ENCODE results near the gene SLC23A2.
"Not testable (repeated sequence)": the region's sequence is repeated elsewhere in the genome, so short reads cannot be mapped to it uniquely, and the experiment has no call there.

SLC23A2 gene

DNA sequence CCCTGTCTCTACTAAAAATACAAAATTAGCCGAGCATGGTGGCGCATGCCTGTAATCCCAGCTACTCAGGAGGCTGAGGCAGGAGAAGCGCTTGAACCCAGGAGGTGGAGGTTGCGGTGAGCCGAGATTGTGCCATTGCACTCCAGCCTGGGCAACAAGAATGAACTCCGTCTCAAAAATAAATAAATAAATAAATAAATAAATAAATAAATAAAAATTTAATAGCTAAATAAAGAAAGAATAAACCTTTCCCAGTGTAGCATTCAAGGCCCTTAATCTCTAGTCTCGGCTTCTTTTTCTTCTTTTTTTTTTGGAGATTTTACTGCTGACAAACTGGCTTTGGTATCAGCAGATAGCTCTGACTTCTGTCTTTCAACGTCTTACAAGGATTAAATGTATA, 3.5 kb upstream of the SLC23A2 start:
- not testable (repeated sequence) for DNase-seq

GRCh38 chr20:5003626-5004025, 2.3 kb upstream of the SLC23A2 start:
- no peak for DNase-seq

DNA sequence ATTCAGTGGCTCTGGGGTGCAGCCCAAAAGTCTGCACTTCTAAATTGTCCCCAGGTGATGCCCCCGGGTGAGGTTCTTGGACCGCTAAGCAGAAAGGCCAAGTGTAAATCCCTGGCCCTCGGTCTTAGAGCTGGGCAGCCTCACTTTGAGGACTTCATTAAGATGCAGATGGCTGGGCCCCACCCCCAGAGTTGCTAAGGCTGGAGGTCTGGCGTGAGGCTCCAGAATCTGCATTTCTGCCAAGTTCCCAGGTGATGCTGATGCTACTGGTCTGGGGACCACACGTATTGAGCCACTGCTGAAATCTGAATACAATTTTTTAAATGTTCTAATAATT, 735 bp upstream of the SLC23A2 start:
- no peak for DNase-seq

- peak; percentile 48 for DNase-seq
Measured at GRCh38 chr20:5000263-5001173, 792 bp downstream of the SLC23A2 start.

GRCh38 chr20:4999788-5000187, 1.5 kb downstream of the SLC23A2 start:
- peak; percentile 88 for DNase-seq

DNA sequence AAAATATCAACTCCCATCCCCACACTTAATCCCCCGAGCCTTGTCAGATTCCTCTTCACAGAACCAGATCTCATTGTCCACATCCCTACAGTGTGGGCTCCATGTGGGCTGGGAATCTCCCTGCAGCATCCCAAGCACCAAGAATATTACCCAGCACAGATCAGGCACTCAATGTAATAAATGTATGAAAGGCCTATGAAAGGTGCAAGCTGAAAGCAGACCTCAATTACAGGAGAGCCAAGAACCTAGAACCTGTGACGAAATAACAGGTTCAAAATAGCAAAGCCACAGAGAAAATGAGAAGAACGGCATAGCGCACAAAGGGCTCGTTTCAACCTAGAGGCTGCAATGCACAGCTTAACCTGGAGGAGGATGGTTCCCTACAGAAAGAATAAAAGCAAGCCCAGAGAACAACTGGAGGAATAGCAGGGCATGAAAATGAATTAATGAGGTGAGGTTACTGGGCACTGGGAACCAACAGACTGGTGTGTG, 3.1 kb downstream of the SLC23A2 start:
- DNase-seq: no peak

DNA sequence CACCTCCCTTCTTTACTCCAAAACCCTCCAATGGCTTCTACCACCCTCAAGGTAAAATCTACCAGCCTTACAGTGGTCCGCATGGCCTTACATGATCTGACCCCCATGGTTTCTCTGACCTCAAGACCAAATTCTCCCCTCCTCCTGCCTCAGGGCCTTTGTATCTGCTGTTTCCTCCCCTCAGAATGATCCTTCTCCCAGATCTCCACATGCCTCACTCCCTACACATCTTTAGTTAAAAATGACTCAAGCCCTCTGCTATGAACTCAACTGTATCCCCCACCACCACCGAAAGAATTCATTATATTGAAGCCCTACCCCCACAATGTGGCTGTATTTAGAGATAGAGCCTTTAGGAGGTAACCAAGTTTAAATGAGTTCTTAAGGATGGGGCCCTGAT, 4.1 kb downstream of the SLC23A2 start:
- no peak for DNase-seq

- no peak for DNase-seq
Measured at GRCh38 chr20:4989570-4989969, 11.7 kb downstream of the SLC23A2 start.

DNA sequence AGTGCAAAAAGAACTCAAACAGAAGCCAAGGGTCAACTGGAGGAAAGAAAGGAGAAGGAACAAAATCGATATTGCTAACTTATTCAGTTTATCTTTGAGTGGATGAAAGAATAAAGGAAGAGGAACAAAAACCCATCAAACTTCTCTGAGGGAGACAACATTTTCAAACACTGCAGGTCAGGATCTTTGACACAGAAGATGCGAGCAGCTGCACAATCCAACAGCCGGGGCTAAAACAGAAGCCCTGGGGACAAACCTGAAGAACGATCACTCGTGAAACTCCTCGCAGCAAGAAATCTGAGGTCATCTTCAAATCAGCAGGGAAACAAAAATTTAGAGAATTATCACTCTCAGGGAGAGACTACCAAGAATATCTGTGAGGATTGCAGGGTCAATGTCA, 14.2 kb downstream of the SLC23A2 start:
- no peak for DNase-seq

DNA sequence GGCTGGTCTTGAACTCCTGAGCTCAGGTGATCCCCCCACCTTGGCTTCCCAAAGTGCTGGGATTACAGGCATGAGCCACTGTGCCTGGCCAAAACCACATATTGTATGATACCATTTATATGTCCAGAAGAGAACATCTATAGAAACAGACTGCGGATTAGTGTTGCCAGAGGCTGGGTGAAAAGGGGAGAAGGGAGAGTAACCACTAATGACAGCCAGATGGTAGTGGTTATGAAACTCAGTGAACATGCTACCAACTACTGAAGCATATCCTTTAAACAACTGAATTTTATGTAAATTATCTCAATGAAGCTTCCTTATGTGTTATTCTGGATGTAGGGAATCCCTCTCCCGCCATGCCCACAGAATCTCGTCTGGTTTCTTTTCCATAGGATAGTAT, 15.7 kb downstream of the SLC23A2 start:
- DNase-seq: no peak

GRCh38 chr20:4982281-4982680, 19.0 kb downstream of the SLC23A2 start:
- DNase-seq: no peak

DNA sequence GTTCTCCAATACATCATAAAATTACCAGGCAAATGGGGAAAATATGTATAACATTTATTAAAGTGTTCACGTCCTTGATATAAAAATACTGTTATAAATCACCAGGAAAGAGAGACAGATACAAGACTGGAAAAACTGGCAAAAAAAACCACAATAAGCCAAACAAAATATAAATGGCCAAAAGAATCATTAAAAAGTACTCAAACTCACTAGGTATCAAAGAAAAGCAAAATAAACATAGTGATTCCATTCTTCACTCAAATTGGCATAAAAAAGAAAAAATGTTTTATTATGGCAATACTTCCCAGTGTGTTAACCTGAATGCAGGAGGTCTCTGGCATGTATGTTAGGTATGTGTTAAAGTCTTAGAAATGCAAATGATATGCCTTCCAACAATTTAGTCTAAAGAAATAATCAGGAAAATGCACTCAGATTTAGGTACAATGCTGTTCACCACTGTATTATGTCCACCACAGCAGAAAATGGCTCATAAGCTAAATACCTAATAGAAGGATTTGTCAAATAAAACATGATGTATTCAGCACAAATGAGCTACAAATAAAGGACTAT, 21.4 kb downstream of the SLC23A2 start:
- no peak for DNase-seq

DNA sequence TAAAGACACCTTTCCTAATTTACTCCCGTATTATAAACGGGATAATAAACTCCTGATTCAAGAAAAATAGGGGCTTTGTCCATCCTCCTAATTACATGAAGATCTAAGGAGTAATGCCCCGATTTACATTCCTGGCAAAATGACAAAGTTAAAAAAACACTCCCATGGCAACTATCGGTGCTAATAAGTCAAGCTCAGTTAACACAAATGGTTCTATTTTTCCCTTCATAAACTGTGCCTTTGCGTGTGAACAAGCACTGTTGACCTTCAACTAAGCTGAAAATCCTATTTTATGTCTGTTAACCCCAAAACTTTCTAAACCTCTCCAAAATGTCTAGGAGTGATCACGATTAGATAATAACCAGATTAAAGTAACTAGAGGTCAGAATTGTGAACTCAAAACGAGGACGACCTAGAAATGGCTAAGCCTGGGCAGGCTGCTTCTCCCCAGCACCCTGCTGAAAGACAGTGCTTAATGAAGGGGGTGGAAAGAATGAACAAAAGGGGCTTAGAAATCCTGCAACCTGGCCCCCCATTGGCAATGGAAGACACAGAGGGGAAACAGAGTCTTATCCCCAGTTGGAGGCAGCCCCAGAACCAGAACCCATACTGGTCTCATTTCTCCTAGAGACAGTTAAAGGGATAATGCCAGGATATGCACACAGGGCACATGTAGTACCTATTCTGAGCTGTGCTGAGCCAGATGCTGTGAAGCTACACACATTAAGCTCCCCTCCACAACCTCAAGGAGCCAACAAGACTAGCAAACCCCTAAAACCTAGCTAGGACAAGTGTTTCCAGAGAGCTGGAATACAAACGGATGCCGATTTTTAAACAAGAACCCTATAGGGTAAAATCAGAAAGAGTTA, 23.0 kb downstream of the SLC23A2 start:
- DNase-seq: no peak

DNA sequence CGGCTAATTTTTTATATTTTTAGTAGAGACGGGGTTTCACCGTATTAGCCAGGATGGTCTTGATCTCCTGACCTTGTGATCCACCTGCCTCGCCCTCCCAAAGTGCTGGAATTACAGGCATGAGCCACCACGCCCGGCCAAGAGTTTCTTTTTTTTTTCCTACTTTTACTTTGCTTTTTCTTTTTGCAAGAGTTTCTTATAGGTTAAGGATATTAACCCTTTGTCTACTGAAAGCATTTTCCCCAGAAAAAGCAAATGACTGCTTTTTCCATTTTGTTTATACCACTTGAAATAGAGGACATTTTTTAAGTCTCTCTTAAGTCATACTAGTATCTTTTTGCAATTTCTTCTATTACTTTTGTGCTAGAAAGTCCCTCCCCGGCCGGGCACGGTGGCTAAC, 25.3 kb downstream of the SLC23A2 start:
- DNase-seq: not testable (repeated sequence)

- no peak for DNase-seq
Measured at GRCh38 chr20:4973330-4974097, 27.8 kb downstream of the SLC23A2 start.

- DNase-seq: peak; percentile 80
Measured at GRCh38 chr20:4972506-4973251, 28.6 kb downstream of the SLC23A2 start.

DNA sequence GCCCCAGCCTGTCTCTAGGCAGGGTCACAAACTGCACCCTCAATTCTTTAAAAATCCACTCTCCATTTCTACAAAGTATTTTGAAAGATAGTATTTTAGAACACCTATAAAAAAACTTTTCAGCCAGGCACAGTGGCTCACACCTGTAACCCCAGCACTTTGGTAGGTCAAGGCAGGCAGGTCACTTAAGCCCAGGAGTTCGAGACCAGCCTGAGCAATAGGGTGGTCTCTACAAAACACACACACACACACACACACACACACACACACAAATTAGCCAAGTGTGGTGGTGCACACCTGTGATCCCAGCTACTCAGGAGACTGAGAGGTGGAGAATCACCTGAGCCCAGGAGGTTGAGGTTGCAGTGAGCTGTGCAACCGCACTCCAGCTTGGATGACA, 30.2 kb downstream of the SLC23A2 start:
- no peak for DNase-seq

GRCh38 chr20:4967752-4968477, 33.4 kb downstream of the SLC23A2 start:
- DNase-seq: no peak

- peak; percentile 32 for DNase-seq
Measured at GRCh38 chr20:4966826-4967751, 34.2 kb downstream of the SLC23A2 start.

GRCh38 chr20:4962241-4962855, 39.0 kb downstream of the SLC23A2 start:
- DNase-seq: no peak

All from NCI-H1105 treated with DMSO at 0.1 percent for 48 hours (cell line).